ENCODE results near the gene EGLN1. TPM values are rescaled to one million over a fixed set of nuclear protein-coding genes. Genes with fewer than 3 reads are reported as not detected.

EGLN1 gene
- total RNA-seq, 1 donor from 2014 or later = 29.7 TPM

DNA sequence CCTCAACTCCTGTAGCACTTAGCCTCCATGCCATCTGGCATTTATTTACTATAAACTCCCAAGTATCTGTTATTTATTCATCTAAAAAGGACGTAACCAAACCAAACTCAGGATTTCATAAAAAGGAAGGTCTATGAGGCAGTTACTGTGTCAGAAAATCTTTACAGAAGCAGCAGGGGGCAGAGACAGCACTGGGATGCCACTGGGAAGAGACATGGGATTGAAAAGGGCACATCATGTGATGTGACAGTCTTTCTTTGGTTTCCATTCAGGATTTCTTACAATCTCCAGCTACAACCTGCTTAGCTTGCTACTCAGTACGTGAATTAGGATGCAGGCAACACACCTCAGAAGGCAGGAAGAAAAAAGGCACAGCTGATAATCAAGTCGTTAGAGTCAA lies 52.8 kb downstream of the EGLN1 start:
- no peaks in the 10 kb centered on the region for H3K4me1 ChIP-seq
- DNase-seq (no peak), ATAC-seq (no peak)
- intact Hi-C loops (cut with DNase I) = no loop called here
- peaks cover 57% of the 10 kb centered on the region for H3K36me3 ChIP-seq
- H3K9me3 ChIP-seq = no peaks in the 10 kb centered on the region
- H3K4me3 ChIP-seq = no peak overlapping the region
- TF ChIP-seq CTCF (IDR thresholded peaks at IDR 0.05) = no peak
- H3K27me3 ChIP-seq (ENCODE audit: low read depth) = no peaks in the 10 kb centered on the region
- no peak overlapping the region for H3K27ac ChIP-seq

GRCh38 chr1:231364192-231364591 lies 57.9 kb downstream of the EGLN1 start:
- no peak overlapping the region for H3K4me3 ChIP-seq
- ATAC-seq (no peak), DNase-seq (no peak)
- H3K36me3 ChIP-seq = peaks cover 41% of the 10 kb centered on the region
- intact Hi-C loops (cut with DNase I) = no loop called here
- H3K4me1 ChIP-seq = no peaks in the 10 kb centered on the region
- H3K9me3 ChIP-seq = no peaks in the 10 kb centered on the region
- TF ChIP-seq CTCF (IDR thresholded peaks at IDR 0.05) = no peak
- H3K27ac ChIP-seq = no peak overlapping the region
- H3K27me3 ChIP-seq (ENCODE audit: low read depth) = no peaks in the 10 kb centered on the region

- Histone ChIP-seq H3K36me3 (peaks cover 37% of the 10 kb centered on the region), H3K27me3 (ENCODE audit: low read depth) (no peaks in the 10 kb centered on the region), H3K4me1 (no peaks in the 10 kb centered on the region), H3K27ac (no peak overlapping the region), H3K4me3 (no peak overlapping the region), H3K9me3 (no peaks in the 10 kb centered on the region)
- intact Hi-C loops (cut with DNase I) = no loop called here
- ATAC-seq (no peak), DNase-seq (no peak)
- no peak for TF ChIP-seq CTCF (IDR thresholded peaks at IDR 0.05)
These were observed 58.5 kb downstream of the EGLN1 start for GRCh38 chr1:231363624-231364023.

GRCh38 chr1:231362325-231362724 lies 59.8 kb downstream of the EGLN1 start:
- no peak for TF ChIP-seq CTCF (IDR thresholded peaks at IDR 0.05)
- intact Hi-C loops (cut with DNase I) = no loop called here

GRCh38 chr1:231359113-231359512 lies 63.0 kb downstream of the EGLN1 start:
- intact Hi-C loops (cut with DNase I) = loop anchor here (10.0 kb wide), 1 partner anchor 246 kb away; no protein-coding TSS in a partner anchor
- Histone ChIP-seq H3K4me3 (no peak overlapping the region), H3K27me3 (ENCODE audit: low read depth) (no peaks in the 10 kb centered on the region), H3K4me1 (peaks cover 4% of the 10 kb centered on the region), H3K27ac (no peak overlapping the region), H3K9me3 (no peaks in the 10 kb centered on the region), H3K36me3 (peaks cover 5% of the 10 kb centered on the region)
- DNase-seq (no peak), ATAC-seq (peak; percentile 46 to 57)
- no peak for TF ChIP-seq CTCF (IDR thresholded peaks at IDR 0.05)

More at GRCh38 chr1:231362325-231362724, 59.8 kb downstream of the EGLN1 start:
- Histone ChIP-seq H3K4me1 (peaks cover 4% of the 10 kb centered on the region), H3K9me3 (no peaks in the 10 kb centered on the region), H3K27ac (no peak overlapping the region), H3K4me3 (no peak overlapping the region), H3K36me3 (peaks cover 24% of the 10 kb centered on the region), H3K27me3 (ENCODE audit: low read depth) (no peaks in the 10 kb centered on the region)
- no peak for ATAC-seq
- no peak for DNase-seq
